Measurements from ENCODE around the gene GMPPA. TPM values are rescaled to one million over a fixed set of nuclear protein-coding genes. Genes with fewer than 3 reads are reported as not detected.

The GMPPA gene
- total and polyA plus RNA-seq, 8 donors: 16.5 to 185 (median 32.5) TPM

DNA sequence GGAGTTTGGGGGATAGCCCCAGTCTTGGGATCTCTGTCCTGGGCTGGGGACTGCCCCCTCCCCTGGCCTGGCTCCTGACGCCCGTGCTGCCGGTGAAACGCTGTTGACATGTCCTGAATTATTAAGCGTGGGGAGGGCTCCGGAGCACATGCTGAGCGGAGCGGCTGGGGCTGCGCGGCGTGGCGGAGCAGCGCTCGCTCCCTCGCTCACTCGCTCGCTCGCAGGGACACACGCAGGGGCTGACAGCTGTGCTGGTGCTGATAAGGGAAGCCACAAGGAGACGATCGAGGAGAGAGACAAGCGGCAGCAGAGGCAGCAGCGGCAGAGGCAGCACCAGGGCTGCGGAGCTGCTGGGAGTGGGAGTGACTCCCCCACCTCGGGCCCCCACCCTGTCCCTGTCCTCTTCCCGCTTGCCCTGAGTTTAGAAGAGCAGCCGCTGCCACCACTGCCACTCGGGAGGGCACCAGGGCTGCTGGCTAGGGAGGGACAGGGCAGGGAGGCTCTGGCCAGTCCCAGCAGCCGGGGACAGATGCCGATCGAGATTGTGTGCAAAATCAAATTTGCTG is 15.6 kb downstream of the GMPPA start, which contains the start of gene ASIC4:
Gene ASIC4, plus strand, starts transcription at position 287 of the 566 bp plus-strand sequence. Its CDS starts 243 bp downstream, at position 530.
- H3K9me3 ChIP-seq: no peaks in the 10 kb centered on the region
- H3K36me3 ChIP-seq: no peaks in the 10 kb centered on the region
- TF ChIP-seq EP300 (IDR thresholded peaks at IDR 0.05) (no peak), POLR2AphosphoS5 (IDR thresholded peaks at IDR 0.05) (no peak), POLR2A (IDR thresholded peaks at IDR 0.05) (no peak)
- TF ChIP-seq, protein P1, sequence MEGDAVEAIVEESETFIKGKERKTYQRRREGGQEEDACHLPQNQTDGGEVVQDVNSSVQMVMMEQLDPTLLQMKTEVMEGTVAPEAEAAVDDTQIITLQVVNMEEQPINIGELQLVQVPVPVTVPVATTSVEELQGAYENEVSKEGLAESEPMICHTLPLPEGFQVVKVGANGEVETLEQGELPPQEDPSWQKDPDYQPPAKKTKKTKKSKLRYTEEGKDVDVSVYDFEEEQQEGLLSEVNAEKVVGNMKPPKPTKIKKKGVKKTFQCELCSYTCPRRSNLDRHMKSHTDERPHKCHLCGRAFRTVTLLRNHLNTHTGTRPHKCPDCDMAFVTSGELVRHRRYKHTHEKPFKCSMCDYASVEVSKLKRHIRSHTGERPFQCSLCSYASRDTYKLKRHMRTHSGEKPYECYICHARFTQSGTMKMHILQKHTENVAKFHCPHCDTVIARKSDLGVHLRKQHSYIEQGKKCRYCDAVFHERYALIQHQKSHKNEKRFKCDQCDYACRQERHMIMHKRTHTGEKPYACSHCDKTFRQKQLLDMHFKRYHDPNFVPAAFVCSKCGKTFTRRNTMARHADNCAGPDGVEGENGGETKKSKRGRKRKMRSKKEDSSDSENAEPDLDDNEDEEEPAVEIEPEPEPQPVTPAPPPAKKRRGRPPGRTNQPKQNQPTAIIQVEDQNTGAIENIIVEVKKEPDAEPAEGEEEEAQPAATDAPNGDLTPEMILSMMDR (IDR thresholded peaks at IDR 0.05): no peak
- no peak within 1 kb of the TSS for H3K27ac ChIP-seq
- 4 to 16% (median 6%) methylated on average over 13 to 31 of the region's 31 CpGs for WGBS, 5 donors
- peaks cover 0 to 94% (median 78%) of the 10 kb centered on the region in 3 donors for H3K27me3 ChIP-seq
- H3K4me1 ChIP-seq: peaks cover 10 to 33% (median 26%) of the 10 kb centered on the region in 4 donors
- H3K4me3 ChIP-seq: no peak within 1 kb of the TSS
- peak in 1 of 2 donors; percentile 68 for DNase-seq
- intact Hi-C loops (cut with DNase I; ENCODE audit: low total_unique reads): no loop called here

DNA sequence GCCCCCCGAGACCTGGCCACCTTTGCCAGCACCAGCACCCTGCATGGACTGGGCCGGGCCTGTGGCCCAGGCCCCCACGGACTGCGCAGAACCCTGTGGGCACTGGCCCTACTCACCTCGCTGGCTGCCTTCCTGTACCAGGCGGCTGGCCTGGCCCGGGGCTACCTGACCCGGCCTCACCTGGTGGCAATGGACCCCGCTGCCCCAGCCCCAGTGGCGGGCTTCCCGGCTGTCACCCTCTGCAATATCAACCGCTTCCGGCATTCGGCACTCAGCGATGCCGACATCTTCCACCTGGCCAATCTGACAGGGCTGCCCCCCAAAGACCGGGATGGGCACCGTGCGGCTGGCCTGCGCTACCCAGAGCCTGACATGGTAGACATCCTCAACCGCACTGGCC is 16.1 kb downstream of the GMPPA start:
- Histone ChIP-seq H3K27ac (no peak overlapping the region), H3K4me1 (peaks cover 5 to 28% (median 21%) of the 10 kb centered on the region in 4 donors), H3K9me3 (no peaks in the 10 kb centered on the region), H3K36me3 (no peaks in the 10 kb centered on the region), H3K27me3 (peaks cover 0 to 94% (median 78%) of the 10 kb centered on the region in 3 donors), H3K4me3 (no peak overlapping the region)
- WGBS, 5 donors: 81 to 87% (median 85%) methylated on average over 12 to 21 of the region's 21 CpGs
- TF ChIP-seq POLR2AphosphoS5 (IDR thresholded peaks at IDR 0.05): no peak
- TF ChIP-seq POLR2A (IDR thresholded peaks at IDR 0.05): no peak
- TF ChIP-seq EP300 (IDR thresholded peaks at IDR 0.05): no peak
- TF ChIP-seq, protein P1 (IDR thresholded peaks at IDR 0.05): no peak
- no peak for DNase-seq
- intact Hi-C loops (cut with DNase I; ENCODE audit: low total_unique reads): no loop called here

DNA sequence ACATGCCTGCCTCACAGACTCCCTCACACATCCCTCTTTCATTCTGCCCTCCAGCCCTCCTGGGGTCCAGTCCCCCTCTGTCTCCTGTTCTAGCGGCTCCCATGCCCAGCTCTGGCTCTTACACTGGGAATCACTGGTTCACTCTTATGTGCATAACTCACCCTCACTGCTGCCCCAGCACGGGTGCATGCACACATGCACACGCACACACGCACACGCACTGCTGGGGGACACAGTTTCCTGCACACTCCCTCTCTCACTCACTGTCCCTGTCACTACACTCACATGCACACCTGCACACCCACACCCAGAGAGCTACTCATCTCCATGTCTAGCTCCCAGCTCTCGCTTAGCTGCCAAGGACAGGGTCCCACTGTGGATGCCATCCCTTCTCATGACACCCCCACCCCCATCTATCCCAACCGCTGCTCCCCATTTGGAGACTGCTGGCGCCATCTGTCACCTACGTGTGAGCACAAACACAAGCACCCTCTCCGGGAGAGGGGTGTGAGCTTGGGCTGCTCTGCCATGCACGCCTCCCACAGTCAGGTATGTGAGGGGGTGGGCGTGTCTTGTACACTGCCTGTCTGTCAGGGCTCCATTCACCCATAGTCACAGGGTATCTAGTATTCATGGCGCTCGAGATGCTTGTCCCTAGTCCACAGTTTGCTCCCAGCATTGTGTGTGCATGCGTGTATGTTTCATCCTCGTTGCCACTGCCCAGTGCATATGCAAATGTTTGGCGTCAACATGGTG is 17.4 kb downstream of the GMPPA start:
- TF ChIP-seq, protein P1 (IDR thresholded peaks at IDR 0.05): no peak
- TF ChIP-seq POLR2A (IDR thresholded peaks at IDR 0.05) (no peak), EP300 (IDR thresholded peaks at IDR 0.05) (no peak), POLR2AphosphoS5 (IDR thresholded peaks at IDR 0.05) (no peak)
- H3K9me3 ChIP-seq: no peaks in the 10 kb centered on the region
- no peak overlapping the region for H3K27ac ChIP-seq
- intact Hi-C loops (cut with DNase I; ENCODE audit: low total_unique reads): no loop called here
- peaks cover 0 to 20% (median 13%) of the 10 kb centered on the region in 4 donors for H3K4me1 ChIP-seq
- 46 to 65% (median 55%) methylated on average over 15 to 17 of the region's 17 CpGs for WGBS, 5 donors
- no peak for DNase-seq
- no peak overlapping the region for H3K4me3 ChIP-seq
- no peaks in the 10 kb centered on the region for H3K36me3 ChIP-seq
- H3K27me3 ChIP-seq: peaks cover 0 to 94% (median 78%) of the 10 kb centered on the region in 3 donors

DNA sequence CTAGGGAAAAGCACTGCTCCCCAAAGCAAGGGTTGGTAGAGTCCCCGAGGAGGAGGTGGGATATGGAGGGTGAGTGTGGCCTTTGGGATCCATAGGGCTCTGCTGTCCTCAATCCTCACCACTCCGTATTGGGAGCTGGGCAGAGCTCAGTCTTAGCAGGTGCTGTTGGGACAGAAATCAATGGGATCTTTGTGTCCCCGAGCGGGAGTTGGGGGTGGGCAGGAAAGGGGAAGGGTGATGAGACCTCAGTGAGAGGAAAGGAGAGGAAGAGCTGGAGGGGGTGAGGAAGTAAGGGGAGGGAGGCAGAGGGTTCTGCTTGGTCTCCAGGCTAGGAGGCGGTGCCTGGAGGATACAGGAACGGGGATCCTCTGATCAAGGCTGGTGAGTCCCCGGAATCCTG is 18.2 kb downstream of the GMPPA start:
- H3K36me3 ChIP-seq: no peaks in the 10 kb centered on the region
- H3K4me3 ChIP-seq: no peak overlapping the region
- TF ChIP-seq EP300 (IDR thresholded peaks at IDR 0.05): no peak
- TF ChIP-seq POLR2AphosphoS5 (IDR thresholded peaks at IDR 0.05): no peak
- no peak for TF ChIP-seq POLR2A (IDR thresholded peaks at IDR 0.05)
- TF ChIP-seq, protein P1 (IDR thresholded peaks at IDR 0.05): no peak
- H3K27ac ChIP-seq: no peak overlapping the region
- no peaks in the 10 kb centered on the region for H3K9me3 ChIP-seq
- no peak for DNase-seq
- 58 to 63% (median 60%) methylated on average over 7 of the region's 7 CpGs for WGBS, 5 donors
- intact Hi-C loops (cut with DNase I; ENCODE audit: low total_unique reads): no loop called here
- peaks cover under 1 to 28% (median 20%) of the 10 kb centered on the region in 4 donors for H3K4me1 ChIP-seq
- H3K27me3 ChIP-seq: peaks cover 0 to 94% (median 78%) of the 10 kb centered on the region in 3 donors

All from stomach (tissue), 9 donors.